ENCODE measurements around the gene MFSD1. TPM values are rescaled to one million over a fixed set of nuclear protein-coding genes. Genes with fewer than 3 reads are reported as not detected.
A peak's percentile ranks its signal among the peaks of the same experiment; 100 is the strongest.

MFSD1 gene
- total and polyA plus RNA-seq, 9 of the 15 experiments (the other 6 are each of a cell fraction or from before 2014, with no cell fraction given) = 8.7 to 49.5 (median 28.6) TPM

GRCh38 chr3:158801696-158802408 is at the start of gene MFSD1 (continued):
- TF ChIP-seq ZNF655 (CRISPR knock-in tag; IDR thresholded peaks at IDR 0.05) (no peak), FOXO4 (CRISPR knock-in tag; IDR thresholded peaks at IDR 0.05) (no peak), CBFA2T2 (conservative IDR thresholded peaks at IDR 0.05) (peak; percentile 97), MITF (IDR thresholded peaks at IDR 0.05) (peak; percentile 91), ZNF511 (CRISPR knock-in tag; IDR thresholded peaks at IDR 0.05) (peak; percentile 78; the same call in 1 of the 2 replicates), STAT5A (IDR thresholded peaks at IDR 0.05; ENCODE audit: borderline replicate concordance, low read length) (no peak), MYC (IDR thresholded peaks at IDR 0.05; ENCODE audit: low read depth, low read length) (peak; percentile 69; the same call in 1 of the 2 replicates), MYC (CRISPR knock-in tag; IDR thresholded peaks at IDR 0.05; ENCODE audit: borderline replicate concordance, low read depth) (no peak), ZNF592 (IDR thresholded peaks at IDR 0.05) (peak; percentile 74), POLR3A (IDR thresholded peaks at IDR 0.05; ENCODE audit: borderline replicate concordance, extremely low read depth, insufficient read depth, insufficient read length) (no peak), HCFC1 (IDR thresholded peaks at IDR 0.05; ENCODE audit: low read depth, low read length) (peak; percentile 64), NRF1 (conservative IDR thresholded peaks at IDR 0.05 in 1 of 2, IDR thresholded peaks at IDR 0.05 in 1 of 2) (peak; percentile 47 to 61), ZNF175 (CRISPR knock-in tag; IDR thresholded peaks at IDR 0.05; ENCODE audit: low read depth) (0 out of 2 replicates have a peak, but pooled peaks have one; percentile 41), L3MBTL2 (IDR thresholded peaks at IDR 0.05) (peak; percentile 92)

Measured in K562 (cell line).